ENCODE data around the gene TAS1R1.
A peak's percentile ranks its signal among the peaks of the same experiment; 100 is the strongest.

TAS1R1 gene

DNA sequence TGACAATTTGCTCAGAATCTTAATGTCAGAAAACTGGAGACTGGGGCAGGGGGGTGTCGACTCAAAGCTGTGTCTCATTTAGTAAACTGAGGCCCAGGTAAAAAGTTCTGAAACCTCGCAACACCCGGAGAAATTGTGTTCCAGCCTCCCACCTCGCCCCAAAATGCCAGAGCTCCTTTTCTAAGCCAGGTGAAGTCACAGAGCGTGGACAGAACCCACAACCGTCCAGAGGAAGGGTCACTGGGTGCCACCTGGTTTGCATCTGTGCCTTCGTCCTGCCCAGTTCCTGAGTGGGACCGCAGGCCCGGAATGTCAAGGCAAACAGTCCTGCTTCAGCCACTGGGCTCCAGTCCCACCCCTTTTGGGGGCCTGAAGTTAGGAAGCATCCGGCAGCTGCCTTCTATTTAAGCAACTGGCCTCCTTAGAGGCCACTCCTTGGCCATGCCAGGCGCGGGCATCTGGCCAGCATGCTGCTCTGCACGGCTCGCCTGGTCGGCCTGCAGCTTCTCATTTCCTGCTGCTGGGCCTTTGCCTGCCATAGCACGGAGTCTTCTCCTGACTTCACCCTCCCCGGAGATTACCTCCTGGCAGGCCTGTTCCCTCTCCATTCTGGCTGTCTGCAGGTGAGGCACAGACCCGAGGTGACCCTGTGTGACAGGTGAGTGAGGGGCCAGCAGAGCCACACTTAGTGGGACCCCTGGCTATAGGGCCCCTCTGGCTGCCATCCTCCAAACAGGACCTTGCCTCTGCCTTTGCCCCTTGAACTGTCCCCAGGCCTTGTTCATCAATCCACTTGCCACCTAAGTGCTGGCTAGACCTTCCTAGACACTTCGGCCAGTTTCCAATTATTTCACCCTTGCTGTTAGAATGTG is at the start of gene TAS1R1:
Gene TAS1R1 (plus strand): TSS at position 401 of the 872 bp plus-strand sequence. CDS start 67 bp downstream, at position 468.
- H3K79me2 ChIP-seq (ENCODE audit: control insufficient read depth, low read length), result peaks cover 35% of the 10 kb centered on the region
- H3K36me3 ChIP-seq (ENCODE audit: control insufficient read depth, low read length), result peaks cover 20% of the 10 kb centered on the region
- peak within 1 kb of the TSS; percentile 87 for H3K4me2 ChIP-seq (ENCODE audit: low read length)
- H3K4me1 ChIP-seq (ENCODE audit: control insufficient read depth, low read length), result peaks cover 20% of the 10 kb centered on the region
- no peaks in the 10 kb centered on the region for H4K20me1 ChIP-seq (ENCODE audit: control insufficient read depth, insufficient read depth, low read depth, low read length)
- no peaks in the 10 kb centered on the region for H3K27me3 ChIP-seq (ENCODE audit: control insufficient read depth, low read length)
- H3K9me2 ChIP-seq (replicated peaks; ENCODE audit: control insufficient read depth, low read length), result no peaks in the 10 kb centered on the region
- peak within 1 kb of the TSS; percentile 39 for H3K27ac ChIP-seq (ENCODE audit: low read depth, low read length)
- H3F3A ChIP-seq (ENCODE audit: control insufficient read depth, insufficient read depth), result no peaks in the 10 kb centered on the region; the same call in 1 of the 2 replicates
- no peaks in the 10 kb centered on the region for H3K9me3 ChIP-seq (ENCODE audit: control insufficient read depth, insufficient read depth, low read length)
- H3K4me3 ChIP-seq (ENCODE audit: low read length), result peak within 1 kb of the TSS; percentile 98
- TF ChIP-seq CTCF (IDR thresholded peaks at IDR 0.05; ENCODE audit: low read depth, low read length, poor library complexity, severe bottlenecking) (no peak), EZH2phosphoT487 (IDR thresholded peaks at IDR 0.05; ENCODE audit: borderline replicate concordance, low read length) (no peak)

- Histone ChIP-seq H3K4me2 (ENCODE audit: low read length) (no peak overlapping the region), H3K36me3 (ENCODE audit: control insufficient read depth, low read length) (no peaks in the 10 kb centered on the region), H3K4me1 (ENCODE audit: control insufficient read depth, low read length) (no peaks in the 10 kb centered on the region)
Observed at GRCh38 chr1:6505367-6506209, 49.5 kb upstream of the TAS1R1 start.

More at GRCh38 chr1:6505367-6506209, 49.5 kb upstream of the TAS1R1 start:
- no peaks in the 10 kb centered on the region for H3K27me3 ChIP-seq (ENCODE audit: control insufficient read depth, low read length)
- H3K79me2 ChIP-seq (ENCODE audit: control insufficient read depth, low read length), result no peaks in the 10 kb centered on the region
- no peak overlapping the region for H3K4me3 ChIP-seq (ENCODE audit: low read length)
- H4K20me1 ChIP-seq (ENCODE audit: control insufficient read depth, insufficient read depth, low read depth, low read length), result no peaks in the 10 kb centered on the region
- H3K9me3 ChIP-seq (ENCODE audit: control insufficient read depth, insufficient read depth, low read length), result no peaks in the 10 kb centered on the region
- H3F3A ChIP-seq (ENCODE audit: control insufficient read depth, insufficient read depth), result no peaks in the 10 kb centered on the region
- H3K27ac ChIP-seq (ENCODE audit: low read depth, low read length), result no peak overlapping the region
- TF ChIP-seq CTCF (IDR thresholded peaks at IDR 0.05; ENCODE audit: low read depth, low read length, poor library complexity, severe bottlenecking) (no peak), EZH2phosphoT487 (IDR thresholded peaks at IDR 0.05; ENCODE audit: borderline replicate concordance, low read length) (no peak)
- H3K9me2 ChIP-seq (replicated peaks; ENCODE audit: control insufficient read depth, low read length), result no peaks in the 10 kb centered on the region
